Measurements from ENCODE around the gene PKLR.
A peak's percentile ranks its signal among the peaks of the same experiment; 100 is the strongest.

The PKLR gene

GRCh38 chr1:155245163-155245524, 56.1 kb downstream of the PKLR start:
- TF ChIP-seq, protein P1, sequence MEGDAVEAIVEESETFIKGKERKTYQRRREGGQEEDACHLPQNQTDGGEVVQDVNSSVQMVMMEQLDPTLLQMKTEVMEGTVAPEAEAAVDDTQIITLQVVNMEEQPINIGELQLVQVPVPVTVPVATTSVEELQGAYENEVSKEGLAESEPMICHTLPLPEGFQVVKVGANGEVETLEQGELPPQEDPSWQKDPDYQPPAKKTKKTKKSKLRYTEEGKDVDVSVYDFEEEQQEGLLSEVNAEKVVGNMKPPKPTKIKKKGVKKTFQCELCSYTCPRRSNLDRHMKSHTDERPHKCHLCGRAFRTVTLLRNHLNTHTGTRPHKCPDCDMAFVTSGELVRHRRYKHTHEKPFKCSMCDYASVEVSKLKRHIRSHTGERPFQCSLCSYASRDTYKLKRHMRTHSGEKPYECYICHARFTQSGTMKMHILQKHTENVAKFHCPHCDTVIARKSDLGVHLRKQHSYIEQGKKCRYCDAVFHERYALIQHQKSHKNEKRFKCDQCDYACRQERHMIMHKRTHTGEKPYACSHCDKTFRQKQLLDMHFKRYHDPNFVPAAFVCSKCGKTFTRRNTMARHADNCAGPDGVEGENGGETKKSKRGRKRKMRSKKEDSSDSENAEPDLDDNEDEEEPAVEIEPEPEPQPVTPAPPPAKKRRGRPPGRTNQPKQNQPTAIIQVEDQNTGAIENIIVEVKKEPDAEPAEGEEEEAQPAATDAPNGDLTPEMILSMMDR (IDR thresholded peaks at IDR 0.05; ENCODE audit: control extremely low read depth, extremely low read depth, low read depth, missing control alignments), result no peak
- ChIA-PET CTCF (interaction anchor here (0.8 to 9.8 kb wide), 4 partner anchors 31 to 80 kb away, joined by 3 to 150 read pairs (median 3); partner anchors contain the start of gene RUSC1), POLR2A (interaction anchor here (0.6 kb wide), 1 partner anchor 52 kb away, joined by 3 read pairs; no protein-coding TSS in a partner anchor)
- DNase-seq (ENCODE audit: extremely low spot score), result no peak

- TF ChIP-seq, protein P1 (IDR thresholded peaks at IDR 0.05; ENCODE audit: control extremely low read depth, extremely low read depth, low read depth, missing control alignments), result peak; percentile 51
- peak; percentile 94 for DNase-seq (ENCODE audit: extremely low spot score)
- ChIA-PET CTCF (interaction anchor here (0.8 to 9.8 kb wide), 7 partner anchors 22 to 80 kb away, joined by 3 to 150 read pairs (median 3); partner anchors contain the start of gene RUSC1), POLR2A (interaction anchor here (0.6 to 1.4 kb wide), 3 partner anchors 13 to 51 kb away, joined by 3 to 4 read pairs (median 4); partner anchors contain the start of gene THBS3)
Measured at GRCh38 chr1:155244368-155245162, 56.7 kb downstream of the PKLR start.

GRCh38 chr1:155242805-155243358, 58.4 kb downstream of the PKLR start:
- ChIA-PET CTCF (interaction anchor here (0.8 to 4.4 kb wide), 5 partner anchors 8 to 128 kb away, joined by 3 to 40 read pairs (median 3); no protein-coding TSS in a partner anchor), POLR2A (interaction anchor here (0.7 kb wide), 1 partner anchor 66 kb away, joined by 3 read pairs; the partner anchor contains the start of gene FDPS)
- DNase-seq (ENCODE audit: extremely low spot score), result no peak
- TF ChIP-seq, protein P1 (IDR thresholded peaks at IDR 0.05; ENCODE audit: control extremely low read depth, extremely low read depth, low read depth, missing control alignments), result no peak

DNA sequence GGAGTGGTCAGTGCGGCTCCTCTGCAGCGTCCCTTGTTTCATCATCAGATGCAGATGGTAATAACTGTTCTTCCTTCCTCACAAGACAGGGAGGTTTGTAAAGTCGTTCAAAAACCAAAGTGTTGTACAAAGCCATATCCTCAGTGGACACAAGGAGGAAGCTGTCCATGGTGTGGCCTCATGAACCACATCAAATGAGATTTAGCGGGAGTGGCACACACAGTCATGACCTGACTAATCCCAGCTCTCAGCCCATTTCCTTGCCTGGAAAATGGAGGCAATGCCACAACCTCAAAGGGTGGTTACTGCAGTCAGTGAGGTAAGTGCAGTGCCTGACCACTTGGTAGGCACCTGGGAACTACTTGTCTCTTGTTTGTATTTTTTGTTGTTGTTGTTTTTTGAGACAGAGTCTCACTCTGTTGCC, 59.4 kb downstream of the PKLR start:
- TF ChIP-seq, protein P1 (IDR thresholded peaks at IDR 0.05; ENCODE audit: control extremely low read depth, extremely low read depth, low read depth, missing control alignments), result no peak
- DNase-seq (ENCODE audit: extremely low spot score), result no peak
- ChIA-PET POLR2A (interaction anchor here (0.7 to 1.0 kb wide), 2 partner anchors 9 to 32 kb away, joined by 3 to 6 read pairs; partner anchors contain the start of gene CLK2), CTCF (interaction anchor here (0.8 to 4.4 kb wide), 5 partner anchors 9 to 64 kb away, joined by 3 to 40 read pairs (median 3); no protein-coding TSS in a partner anchor)

- ChIA-PET POLR2A (interaction anchor here (0.6 to 1.0 kb wide), 3 partner anchors 10 to 67 kb away, joined by 3 to 6 read pairs (median 3); partner anchors contain the start of gene CLK2), CTCF (interaction anchor here (0.8 to 4.4 kb wide), 6 partner anchors 10 to 150 kb away, joined by 3 to 40 read pairs (median 4); no protein-coding TSS in a partner anchor)
- TF ChIP-seq, protein P1 (IDR thresholded peaks at IDR 0.05; ENCODE audit: control extremely low read depth, extremely low read depth, low read depth, missing control alignments), result no peak
- DNase-seq (ENCODE audit: extremely low spot score), result peak; percentile 69
Measured at GRCh38 chr1:155241069-155241679, 60.1 kb downstream of the PKLR start.
